Measurements from ENCODE around the gene GPN1. TPM values are rescaled to one million over a fixed set of nuclear protein-coding genes. Genes with fewer than 3 reads are reported as not detected.

GPN1 gene
- total RNA-seq, 3 donors from 2014 or later = 24.2 to 30.3 (median 25.6) TPM

DNA sequence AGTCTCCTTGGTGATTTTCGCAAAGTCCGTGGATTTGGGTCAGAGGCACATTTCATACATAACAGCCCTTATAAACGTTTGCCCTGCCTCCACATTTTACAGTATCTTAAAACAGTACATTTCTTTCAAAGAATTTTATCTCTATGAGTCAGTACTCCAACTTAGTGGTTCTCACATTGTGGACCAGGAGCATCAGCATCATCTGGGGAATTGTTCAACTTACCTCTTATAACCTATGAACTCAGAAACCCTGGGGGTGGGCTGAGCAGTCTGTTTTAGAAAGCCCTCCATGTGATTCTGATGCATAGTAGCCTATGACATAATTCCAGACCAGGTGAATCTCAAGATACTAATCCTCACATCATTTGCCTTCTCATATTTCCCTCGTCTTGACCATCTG lies 22.2 kb downstream of the GPN1 start:
- intact Hi-C loops (cut with DNase I; ENCODE audit: low total_unique reads) = no loop called here
- TF ChIP-seq POLR2AphosphoS5 (IDR thresholded peaks at IDR 0.05) (no peak), POLR2A (IDR thresholded peaks at IDR 0.05) (no peak)
- TF ChIP-seq, protein P1, sequence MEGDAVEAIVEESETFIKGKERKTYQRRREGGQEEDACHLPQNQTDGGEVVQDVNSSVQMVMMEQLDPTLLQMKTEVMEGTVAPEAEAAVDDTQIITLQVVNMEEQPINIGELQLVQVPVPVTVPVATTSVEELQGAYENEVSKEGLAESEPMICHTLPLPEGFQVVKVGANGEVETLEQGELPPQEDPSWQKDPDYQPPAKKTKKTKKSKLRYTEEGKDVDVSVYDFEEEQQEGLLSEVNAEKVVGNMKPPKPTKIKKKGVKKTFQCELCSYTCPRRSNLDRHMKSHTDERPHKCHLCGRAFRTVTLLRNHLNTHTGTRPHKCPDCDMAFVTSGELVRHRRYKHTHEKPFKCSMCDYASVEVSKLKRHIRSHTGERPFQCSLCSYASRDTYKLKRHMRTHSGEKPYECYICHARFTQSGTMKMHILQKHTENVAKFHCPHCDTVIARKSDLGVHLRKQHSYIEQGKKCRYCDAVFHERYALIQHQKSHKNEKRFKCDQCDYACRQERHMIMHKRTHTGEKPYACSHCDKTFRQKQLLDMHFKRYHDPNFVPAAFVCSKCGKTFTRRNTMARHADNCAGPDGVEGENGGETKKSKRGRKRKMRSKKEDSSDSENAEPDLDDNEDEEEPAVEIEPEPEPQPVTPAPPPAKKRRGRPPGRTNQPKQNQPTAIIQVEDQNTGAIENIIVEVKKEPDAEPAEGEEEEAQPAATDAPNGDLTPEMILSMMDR (IDR thresholded peaks at IDR 0.05) = no peak
- Histone ChIP-seq H3K27ac (no peak overlapping the region), H3K9me3 (no peaks in the 10 kb centered on the region), H3K4me3 (no peak overlapping the region), H3K27me3 (no peaks in the 10 kb centered on the region), H3K4me1 (no peaks in the 10 kb centered on the region), H3K36me3 (no peaks in the 10 kb centered on the region)
- DNase-seq (ENCODE audit: low spot score in 2 of 2) = no peak

DNA sequence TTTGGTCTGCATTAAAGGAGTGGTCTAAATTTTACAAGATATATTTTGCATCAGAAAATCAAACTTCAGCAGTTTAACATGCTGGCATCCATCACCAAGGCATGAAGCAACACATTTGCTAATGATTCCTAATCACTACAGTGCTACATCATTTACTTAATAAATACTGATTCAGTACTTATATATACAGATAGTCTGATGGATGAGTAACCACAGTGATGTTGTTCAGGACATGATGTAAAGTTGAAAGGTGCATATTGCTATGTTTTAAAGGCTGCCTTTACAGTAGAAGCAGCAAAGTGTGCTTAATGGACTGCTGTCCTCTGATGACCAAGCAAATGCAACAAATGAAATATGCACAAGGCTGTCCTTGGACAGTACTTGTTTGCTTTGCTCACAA lies 23.5 kb downstream of the GPN1 start:
- TF ChIP-seq POLR2AphosphoS5 (IDR thresholded peaks at IDR 0.05) = no peak
- no peak for TF ChIP-seq POLR2A (IDR thresholded peaks at IDR 0.05)
- TF ChIP-seq, protein P1 (IDR thresholded peaks at IDR 0.05) = no peak
- no peaks in the 10 kb centered on the region for H3K9me3 ChIP-seq
- intact Hi-C loops (cut with DNase I; ENCODE audit: low total_unique reads) = no loop called here
- no peak for DNase-seq (ENCODE audit: low spot score in 2 of 2)
- H3K4me3 ChIP-seq = no peak overlapping the region
- no peak overlapping the region for H3K27ac ChIP-seq
- H3K36me3 ChIP-seq = peaks cover 5% of the 10 kb centered on the region
- H3K27me3 ChIP-seq = no peaks in the 10 kb centered on the region
- no peaks in the 10 kb centered on the region for H3K4me1 ChIP-seq

DNA sequence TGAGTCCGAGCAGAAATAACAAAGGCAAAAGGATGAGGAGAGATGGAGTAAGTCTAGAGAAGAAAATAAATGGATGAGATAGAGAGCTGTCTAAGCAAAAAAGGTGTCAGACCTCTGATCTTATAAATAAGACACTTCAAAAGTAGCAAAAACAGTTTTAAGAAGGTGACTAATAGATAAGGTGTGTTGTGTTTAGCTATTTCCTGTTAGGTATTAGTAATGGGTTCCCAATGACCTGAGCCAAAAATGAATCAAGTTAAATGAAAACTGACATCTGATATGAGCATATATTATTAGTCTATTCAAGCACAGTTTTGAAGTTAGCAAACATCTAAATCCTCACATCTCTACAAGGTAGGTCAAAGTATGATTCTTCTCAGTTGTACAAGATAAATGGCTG lies 23.9 kb downstream of the GPN1 start:
- Histone ChIP-seq H3K36me3 (peaks cover 6% of the 10 kb centered on the region), H3K4me1 (no peaks in the 10 kb centered on the region), H3K9me3 (no peaks in the 10 kb centered on the region), H3K27me3 (no peaks in the 10 kb centered on the region), H3K4me3 (no peak overlapping the region), H3K27ac (no peak overlapping the region)
- DNase-seq (ENCODE audit: low spot score in 2 of 2) = no peak
- TF ChIP-seq POLR2A (IDR thresholded peaks at IDR 0.05) (no peak), POLR2AphosphoS5 (IDR thresholded peaks at IDR 0.05) (no peak)
- TF ChIP-seq, protein P1 (IDR thresholded peaks at IDR 0.05) = no peak
- intact Hi-C loops (cut with DNase I; ENCODE audit: low total_unique reads) = no loop called here

DNA sequence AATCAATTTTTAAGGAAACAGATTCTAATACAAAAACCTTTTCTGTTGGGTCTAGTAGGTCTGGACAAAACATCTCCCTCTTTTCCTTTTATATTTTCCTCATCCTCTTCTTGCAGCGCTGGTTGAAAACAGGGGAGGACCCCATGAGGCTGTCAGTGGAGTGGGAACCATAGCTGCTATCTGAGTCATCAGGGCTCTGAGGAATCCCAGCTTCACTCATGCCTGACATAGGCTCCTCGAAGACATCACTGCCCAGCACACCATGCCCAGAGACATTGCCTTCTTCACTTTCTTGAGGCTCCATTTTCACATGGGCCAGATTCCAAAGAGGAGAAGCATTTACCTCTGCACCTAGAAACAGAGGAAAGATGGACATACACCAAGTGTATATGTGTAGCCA lies 24.5 kb downstream of the GPN1 start:
- H3K27ac ChIP-seq = no peak overlapping the region
- no peaks in the 10 kb centered on the region for H3K9me3 ChIP-seq
- peaks cover 6% of the 10 kb centered on the region for H3K36me3 ChIP-seq
- no peaks in the 10 kb centered on the region for H3K4me1 ChIP-seq
- TF ChIP-seq POLR2AphosphoS5 (IDR thresholded peaks at IDR 0.05) (no peak), POLR2A (IDR thresholded peaks at IDR 0.05) (no peak)
- TF ChIP-seq, protein P1 (IDR thresholded peaks at IDR 0.05) = no peak
- no peak overlapping the region for H3K4me3 ChIP-seq
- DNase-seq (ENCODE audit: low spot score in 2 of 2) = no peak
- intact Hi-C loops (cut with DNase I; ENCODE audit: low total_unique reads) = no loop called here
- no peaks in the 10 kb centered on the region for H3K27me3 ChIP-seq

DNA sequence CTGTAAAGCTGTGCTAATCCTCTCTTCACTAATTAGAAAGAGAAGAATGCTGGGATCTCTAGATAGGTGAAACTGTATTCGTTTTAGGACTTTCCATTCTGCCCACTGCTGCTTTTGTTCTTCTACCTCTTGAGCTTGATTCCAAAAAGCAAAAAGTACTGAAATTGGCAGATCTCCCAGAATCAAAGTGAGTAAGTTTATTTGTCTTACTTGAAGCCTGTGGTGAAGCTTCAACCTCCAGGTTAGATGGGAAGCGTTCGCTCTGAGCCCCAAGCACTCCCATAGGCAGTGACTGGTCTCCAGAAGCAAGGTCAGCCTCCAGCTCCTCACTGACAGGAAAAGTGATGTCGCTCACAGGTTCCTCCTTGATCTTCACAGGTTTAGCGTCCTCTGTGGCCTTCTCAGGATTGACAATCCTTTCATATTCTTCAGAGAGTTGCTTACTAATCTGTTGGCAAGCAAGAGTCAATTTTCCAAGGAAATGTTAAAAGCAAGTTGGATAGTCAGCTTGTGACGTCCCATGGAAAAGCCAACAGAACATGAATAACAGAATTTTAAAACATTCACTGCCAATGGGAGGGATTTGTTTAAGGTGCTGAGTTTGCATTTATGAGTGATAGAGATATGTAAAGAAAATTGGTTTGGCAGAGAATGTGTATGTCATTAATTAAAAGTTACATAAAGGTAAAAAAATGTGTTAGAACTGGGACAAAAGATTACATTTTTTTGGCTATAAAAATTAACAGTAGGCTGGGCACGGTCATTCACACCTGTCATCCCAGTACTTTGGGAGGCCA lies 26.5 kb downstream of the GPN1 start:
- Histone ChIP-seq H3K27ac (no peak overlapping the region), H3K4me3 (no peak overlapping the region), H3K9me3 (no peaks in the 10 kb centered on the region), H3K27me3 (no peaks in the 10 kb centered on the region), H3K36me3 (peaks cover 6% of the 10 kb centered on the region), H3K4me1 (no peaks in the 10 kb centered on the region)
- no peak for DNase-seq (ENCODE audit: low spot score in 2 of 2)
- TF ChIP-seq, protein P1 (IDR thresholded peaks at IDR 0.05) = no peak
- TF ChIP-seq POLR2AphosphoS5 (IDR thresholded peaks at IDR 0.05) (no peak), POLR2A (IDR thresholded peaks at IDR 0.05) (no peak)
- intact Hi-C loops (cut with DNase I; ENCODE audit: low total_unique reads) = no loop called here
